GM12874 (cell line): ENCODE measurements around the gene CBY2.

Experiments
- TF ChIP-seq, protein P1 (sequence below): IDR thresholded peaks from 2 replicates; pipeline ENCODE4 v1.5.1; 2011; ENCODE audit warnings: low read depth, mild to moderate bottlenecking, control low read depth, low read length, moderate library complexity; ENCODE audit not compliant: insufficient read depth

Gene CBY2

DNA sequence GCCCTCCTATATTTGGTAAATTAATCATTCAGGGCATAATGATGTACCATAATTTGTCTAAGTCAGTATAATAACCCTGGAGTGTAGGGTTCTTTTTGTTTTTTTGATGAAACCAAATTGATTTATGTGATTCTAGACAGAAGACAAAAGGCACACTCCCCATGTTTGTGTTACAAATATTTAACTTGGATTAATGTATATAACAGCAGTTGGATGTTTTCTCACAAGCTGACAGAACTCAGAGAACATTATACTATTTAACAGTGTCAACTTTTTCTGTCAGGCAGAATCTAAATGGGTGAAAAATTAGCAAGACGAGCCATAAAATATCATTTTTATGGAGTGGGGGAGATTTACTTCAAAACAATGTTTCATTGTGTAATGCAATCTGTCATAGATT, 15.2 kb downstream of the CBY2 start:
- TF ChIP-seq, protein P1, sequence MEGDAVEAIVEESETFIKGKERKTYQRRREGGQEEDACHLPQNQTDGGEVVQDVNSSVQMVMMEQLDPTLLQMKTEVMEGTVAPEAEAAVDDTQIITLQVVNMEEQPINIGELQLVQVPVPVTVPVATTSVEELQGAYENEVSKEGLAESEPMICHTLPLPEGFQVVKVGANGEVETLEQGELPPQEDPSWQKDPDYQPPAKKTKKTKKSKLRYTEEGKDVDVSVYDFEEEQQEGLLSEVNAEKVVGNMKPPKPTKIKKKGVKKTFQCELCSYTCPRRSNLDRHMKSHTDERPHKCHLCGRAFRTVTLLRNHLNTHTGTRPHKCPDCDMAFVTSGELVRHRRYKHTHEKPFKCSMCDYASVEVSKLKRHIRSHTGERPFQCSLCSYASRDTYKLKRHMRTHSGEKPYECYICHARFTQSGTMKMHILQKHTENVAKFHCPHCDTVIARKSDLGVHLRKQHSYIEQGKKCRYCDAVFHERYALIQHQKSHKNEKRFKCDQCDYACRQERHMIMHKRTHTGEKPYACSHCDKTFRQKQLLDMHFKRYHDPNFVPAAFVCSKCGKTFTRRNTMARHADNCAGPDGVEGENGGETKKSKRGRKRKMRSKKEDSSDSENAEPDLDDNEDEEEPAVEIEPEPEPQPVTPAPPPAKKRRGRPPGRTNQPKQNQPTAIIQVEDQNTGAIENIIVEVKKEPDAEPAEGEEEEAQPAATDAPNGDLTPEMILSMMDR, result no peak

DNA sequence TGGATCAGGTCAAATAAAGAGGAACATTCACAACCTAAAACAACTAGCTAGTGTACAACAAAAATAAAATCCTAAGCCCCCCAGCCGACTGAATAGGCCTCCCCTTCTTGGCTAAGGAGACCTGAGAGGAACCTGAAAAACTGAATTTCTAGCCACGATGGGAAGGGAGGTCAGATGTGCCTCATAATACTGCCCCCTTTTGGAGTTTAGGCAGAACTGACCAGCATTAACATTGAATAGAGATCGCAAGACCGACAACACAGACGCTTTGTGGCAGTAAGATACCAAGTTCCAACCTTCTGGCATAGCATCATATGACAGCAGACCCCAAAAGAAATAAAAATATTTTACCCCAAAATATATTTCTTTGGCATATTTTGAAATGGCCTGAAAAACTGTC, 15.9 kb downstream of the CBY2 start:
- TF ChIP-seq, protein P1, result peak; percentile 65

- TF ChIP-seq, protein P1, result no peak
These were observed 16.9 kb downstream of the CBY2 start for GRCh38 chr13:45718992-45719391.

DNA sequence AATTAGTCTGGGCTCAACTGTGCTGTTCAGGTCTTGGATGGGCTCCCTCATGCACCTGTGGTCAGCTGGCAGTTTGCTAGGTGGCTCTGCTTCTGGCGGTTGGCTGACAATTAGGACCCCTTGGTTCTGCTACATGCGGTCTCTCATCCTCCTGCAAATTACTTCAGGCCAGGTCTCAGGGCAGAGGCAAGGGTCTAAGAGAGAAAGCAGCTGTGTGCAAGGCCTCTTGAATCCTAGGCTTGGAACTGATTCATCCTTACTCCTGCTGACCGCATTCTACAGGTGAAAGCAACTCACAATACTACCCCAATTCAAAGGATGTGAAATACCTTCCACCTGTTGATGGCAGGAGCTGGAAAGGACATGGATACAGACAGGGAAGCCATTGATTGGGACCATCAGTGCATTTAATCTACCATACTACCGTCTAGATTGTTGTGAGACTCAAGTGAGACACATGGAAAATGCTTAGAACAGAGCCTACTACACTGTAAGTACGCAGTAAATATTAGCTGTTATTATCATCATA, 19.1 kb downstream of the CBY2 start:
- TF ChIP-seq, protein P1, result no peak

- TF ChIP-seq, protein P1, result no peak
These were observed 21.7 kb downstream of the CBY2 start for GRCh38 chr13:45723798-45724197.

DNA sequence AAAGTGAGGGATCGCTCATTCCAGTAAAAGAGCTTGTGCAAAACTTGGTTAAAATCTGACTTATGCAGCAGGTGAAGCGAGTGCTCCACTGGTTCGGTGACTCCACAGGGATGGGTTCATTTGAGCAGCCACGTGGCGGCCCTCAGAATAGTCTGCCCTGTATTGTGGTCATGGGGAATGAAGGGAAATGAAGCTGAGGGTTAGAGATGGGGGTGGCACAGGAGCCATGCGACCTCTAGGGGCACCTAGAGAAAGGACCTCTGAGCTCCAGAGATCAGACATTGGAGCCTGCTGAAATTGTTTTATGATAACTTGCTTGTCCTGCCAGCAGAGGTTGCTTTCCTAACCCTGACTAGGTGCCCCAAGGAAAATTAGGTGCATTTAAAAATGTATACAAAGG, 26.6 kb downstream of the CBY2 start:
- TF ChIP-seq, protein P1, result peak; percentile 70

DNA sequence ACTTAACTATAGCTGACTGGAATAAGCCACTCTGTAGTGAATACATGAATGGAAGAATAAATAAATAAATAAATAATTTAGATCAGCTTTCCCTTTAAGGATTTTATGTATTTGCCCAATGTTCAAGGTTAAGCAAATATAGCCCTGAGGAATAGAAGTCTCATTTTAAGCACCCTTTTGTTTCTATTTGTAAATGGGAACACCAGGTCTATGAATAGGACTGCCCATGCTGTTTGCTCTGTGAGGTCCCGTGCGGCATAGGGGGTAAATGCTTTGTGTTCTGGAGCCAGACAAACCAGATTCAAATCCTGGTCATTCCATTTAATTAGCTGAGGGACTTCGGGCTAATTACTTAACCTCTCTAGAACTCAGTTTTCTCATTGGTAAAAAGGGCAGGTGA, 29.3 kb downstream of the CBY2 start:
- TF ChIP-seq, protein P1, result no peak

- TF ChIP-seq, protein P1, result no peak
These were observed 30.8 kb downstream of the CBY2 start for GRCh38 chr13:45732916-45733315.
